HepG2 (cell line): ENCODE measurements around the gene LRRN4. TPM values are rescaled to one million over a fixed set of nuclear protein-coding genes. Genes with fewer than 3 reads are reported as not detected.
A peak's percentile ranks its signal among the peaks of the same experiment; 100 is the strongest.

Source experiments
- DDIT3 ChIP-seq: sonication (generic); formaldehyde crosslinking; IDR thresholded peaks from 2 replicates; pipeline ENCODE4 v1.4.0; 2020; ENCODE audit warnings: mild to moderate bottlenecking, missing genetic modification reagents
- NFIB ChIP-seq: sonication (generic); formaldehyde crosslinking; IDR thresholded peaks from 2 replicates; pipeline ENCODE4 v1.9.0; 2021; ENCODE audit warnings: missing genetic modification reagents, mild to moderate bottlenecking, borderline replicate concordance
- PLSCR1 ChIP-seq: sonication (generic); formaldehyde crosslinking; IDR thresholded peaks from 2 replicates; pipeline ENCODE4 v1.5.0; 2020; ENCODE audit warnings: missing genetic modification reagents, mild to moderate bottlenecking, borderline replicate concordance
- ZC3H13 ChIP-seq: sonication (generic); formaldehyde crosslinking; IDR thresholded peaks from 2 replicates; pipeline ENCODE4 v1.8.1; 2023; ENCODE audit warnings: mild to moderate bottlenecking, missing genetic modification reagents, moderate library complexity
- ZFP91 ChIP-seq: sonication (generic); formaldehyde crosslinking; IDR thresholded peaks from 2 replicates; pipeline ENCODE4 v1.9.0; 2022; ENCODE audit warnings: missing genetic modification reagents, mild to moderate bottlenecking, borderline replicate concordance
- ZFX ChIP-seq: sonication (generic); formaldehyde crosslinking; IDR thresholded peaks from 2 replicates; pipeline ENCODE4 v1.4.0; 2020; ENCODE audit warnings: mild to moderate bottlenecking, low read depth, missing genetic modification reagents, moderate library complexity
- ZNF232 ChIP-seq: sonication (generic); formaldehyde crosslinking; IDR thresholded peaks from 2 replicates; pipeline ENCODE4 v1.4.0; 2020; ENCODE audit warnings: missing genetic modification reagents, borderline replicate concordance
- ZNF510 ChIP-seq: sonication (generic); formaldehyde crosslinking; IDR thresholded peaks from 2 replicates; pipeline ENCODE4 v1.4.0; 2020; ENCODE audit warnings: low read depth, mild to moderate bottlenecking, missing genetic modification reagents
- ZNF598 ChIP-seq: sonication (generic); formaldehyde crosslinking; IDR thresholded peaks from 2 replicates; pipeline ENCODE4 v1.5.1; 2020; ENCODE audit warnings: mild to moderate bottlenecking, missing genetic modification reagents, borderline replicate concordance
- ZNF737 ChIP-seq: sonication (generic); formaldehyde crosslinking; IDR thresholded peaks from 2 replicates; pipeline ENCODE4 v1.5.0; 2020; ENCODE audit warnings: missing genetic modification reagents, mild to moderate bottlenecking, borderline replicate concordance
- polyA plus RNA-seq, 8 experiments: library from polyadenylated mRNA; depleted of rRNA in 3 of 8; stranded (reverse) in 7 of 8; unstranded in 1 of 8; fragments of >200 nt; fragmentation: Illumina TruSeq in 4 of 8; extraction: Trizol in 4 of 8; gene quantifications; 2 replicates each; pipeline versions ENCODE4 v1.2.1 to v1.2.3, GENCODE V29; 2011 to 2016; ENCODE audit warnings: low read depth in 4 of 8, missing spikeins in 1 of 8, mixed read lengths in 1 of 8; ENCODE audit not compliant: insufficient read depth in 1 of 8
- total RNA-seq, 5 experiments: library from RNA; depleted of rRNA; stranded (reverse); fragments of >200 nt; fragmentation: Illumina TruSeq; extraction: Trizol; gene quantifications; 2 replicates each; pipeline ENCODE4 v1.2.3, GENCODE V29; 2016; ENCODE audit warnings: low read depth in 1 of 5
- TF ChIP-seq, protein P1 (sequence below): sonication (generic); formaldehyde crosslinking; conservative IDR thresholded peaks from 2 replicates; pipeline ENCODE4 v1.8.1; 2023; ENCODE audit warnings: missing genetic modification reagents
- TF ChIP-seq, protein P2 (sequence below): sonication (generic); formaldehyde crosslinking; IDR thresholded peaks from 2 replicates; pipeline ENCODE4 v1.4.0; 2020; ENCODE audit warnings: missing genetic modification reagents, borderline replicate concordance
- TF ChIP-seq, protein P3 (sequence below): sonication (generic); formaldehyde crosslinking; IDR thresholded peaks from 2 replicates; pipeline ENCODE4 v1.4.0; 2020; ENCODE audit warnings: missing genetic modification reagents, borderline replicate concordance
- TF ChIP-seq, protein P4 (sequence below): sonication (generic); formaldehyde crosslinking; IDR thresholded peaks from 2 replicates; pipeline ENCODE4 v1.4.0; 2020; ENCODE audit warnings: mild to moderate bottlenecking, missing genetic modification reagents
- TF ChIP-seq, protein P5 (sequence below): sonication (generic); formaldehyde crosslinking; IDR thresholded peaks from 2 replicates; pipeline ENCODE4 v1.4.0; 2020; ENCODE audit warnings: mild to moderate bottlenecking, missing genetic modification reagents

The LRRN4 gene
- total and polyA plus RNA-seq, 2 of the 13 experiments (the other 11 are each of a cell fraction or from before 2014, with no cell fraction given): 0.15 to 0.20 TPM

- TF ChIP-seq, protein P1, sequence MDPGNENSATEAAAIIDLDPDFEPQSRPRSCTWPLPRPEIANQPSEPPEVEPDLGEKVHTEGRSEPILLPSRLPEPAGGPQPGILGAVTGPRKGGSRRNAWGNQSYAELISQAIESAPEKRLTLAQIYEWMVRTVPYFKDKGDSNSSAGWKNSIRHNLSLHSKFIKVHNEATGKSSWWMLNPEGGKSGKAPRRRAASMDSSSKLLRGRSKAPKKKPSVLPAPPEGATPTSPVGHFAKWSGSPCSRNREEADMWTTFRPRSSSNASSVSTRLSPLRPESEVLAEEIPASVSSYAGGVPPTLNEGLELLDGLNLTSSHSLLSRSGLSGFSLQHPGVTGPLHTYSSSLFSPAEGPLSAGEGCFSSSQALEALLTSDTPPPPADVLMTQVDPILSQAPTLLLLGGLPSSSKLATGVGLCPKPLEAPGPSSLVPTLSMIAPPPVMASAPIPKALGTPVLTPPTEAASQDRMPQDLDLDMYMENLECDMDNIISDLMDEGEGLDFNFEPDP (CRISPR knock-in tag): no peak
- TF ChIP-seq, protein P2, sequence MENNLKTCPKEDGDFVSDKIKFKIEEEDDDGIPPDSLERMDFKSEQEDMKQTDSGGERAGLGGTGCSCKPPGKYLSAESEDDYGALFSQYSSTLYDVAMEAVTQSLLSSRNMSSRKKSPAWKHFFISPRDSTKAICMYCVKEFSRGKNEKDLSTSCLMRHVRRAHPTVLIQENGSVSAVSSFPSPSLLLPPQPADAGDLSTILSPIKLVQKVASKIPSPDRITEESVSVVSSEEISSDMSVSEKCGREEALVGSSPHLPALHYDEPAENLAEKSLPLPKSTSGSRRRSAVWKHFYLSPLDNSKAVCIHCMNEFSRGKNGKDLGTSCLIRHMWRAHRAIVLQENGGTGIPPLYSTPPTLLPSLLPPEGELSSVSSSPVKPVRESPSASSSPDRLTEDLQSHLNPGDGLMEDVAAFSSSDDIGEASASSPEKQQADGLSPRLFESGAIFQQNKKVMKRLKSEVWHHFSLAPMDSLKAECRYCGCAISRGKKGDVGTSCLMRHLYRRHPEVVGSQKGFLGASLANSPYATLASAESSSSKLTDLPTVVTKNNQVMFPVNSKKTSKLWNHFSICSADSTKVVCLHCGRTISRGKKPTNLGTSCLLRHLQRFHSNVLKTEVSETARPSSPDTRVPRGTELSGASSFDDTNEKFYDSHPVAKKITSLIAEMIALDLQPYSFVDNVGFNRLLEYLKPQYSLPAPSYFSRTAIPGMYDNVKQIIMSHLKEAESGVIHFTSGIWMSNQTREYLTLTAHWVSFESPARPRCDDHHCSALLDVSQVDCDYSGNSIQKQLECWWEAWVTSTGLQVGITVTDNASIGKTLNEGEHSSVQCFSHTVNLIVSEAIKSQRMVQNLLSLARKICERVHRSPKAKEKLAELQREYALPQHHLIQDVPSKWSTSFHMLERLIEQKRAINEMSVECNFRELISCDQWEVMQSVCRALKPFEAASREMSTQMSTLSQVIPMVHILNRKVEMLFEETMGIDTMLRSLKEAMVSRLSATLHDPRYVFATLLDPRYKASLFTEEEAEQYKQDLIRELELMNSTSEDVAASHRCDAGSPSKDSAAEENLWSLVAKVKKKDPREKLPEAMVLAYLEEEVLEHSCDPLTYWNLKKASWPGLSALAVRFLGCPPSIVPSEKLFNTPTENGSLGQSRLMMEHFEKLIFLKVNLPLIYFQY (CRISPR knock-in tag): no peak
- TF ChIP-seq ZNF737 (CRISPR knock-in tag) (no peak), ZNF232 (no peak), ZNF510 (CRISPR knock-in tag) (no peak), NFIB (CRISPR knock-in tag) (0 out of 2 replicates have a peak, but pooled peaks have one; percentile 69), ZFP91 (CRISPR knock-in tag) (peak; percentile 34; the same call in 1 of the 2 replicates), DDIT3 (CRISPR knock-in tag) (no peak), ZFX (CRISPR knock-in tag) (no peak), ZNF598 (no peak), PLSCR1 (CRISPR knock-in tag) (no peak), ZC3H13 (peak; percentile 38)
- TF ChIP-seq, protein P3, sequence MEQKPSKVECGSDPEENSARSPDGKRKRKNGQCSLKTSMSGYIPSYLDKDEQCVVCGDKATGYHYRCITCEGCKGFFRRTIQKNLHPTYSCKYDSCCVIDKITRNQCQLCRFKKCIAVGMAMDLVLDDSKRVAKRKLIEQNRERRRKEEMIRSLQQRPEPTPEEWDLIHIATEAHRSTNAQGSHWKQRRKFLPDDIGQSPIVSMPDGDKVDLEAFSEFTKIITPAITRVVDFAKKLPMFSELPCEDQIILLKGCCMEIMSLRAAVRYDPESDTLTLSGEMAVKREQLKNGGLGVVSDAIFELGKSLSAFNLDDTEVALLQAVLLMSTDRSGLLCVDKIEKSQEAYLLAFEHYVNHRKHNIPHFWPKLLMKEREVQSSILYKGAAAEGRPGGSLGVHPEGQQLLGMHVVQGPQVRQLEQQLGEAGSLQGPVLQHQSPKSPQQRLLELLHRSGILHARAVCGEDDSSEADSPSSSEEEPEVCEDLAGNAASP (CRISPR knock-in tag): no peak
- TF ChIP-seq, protein P4, sequence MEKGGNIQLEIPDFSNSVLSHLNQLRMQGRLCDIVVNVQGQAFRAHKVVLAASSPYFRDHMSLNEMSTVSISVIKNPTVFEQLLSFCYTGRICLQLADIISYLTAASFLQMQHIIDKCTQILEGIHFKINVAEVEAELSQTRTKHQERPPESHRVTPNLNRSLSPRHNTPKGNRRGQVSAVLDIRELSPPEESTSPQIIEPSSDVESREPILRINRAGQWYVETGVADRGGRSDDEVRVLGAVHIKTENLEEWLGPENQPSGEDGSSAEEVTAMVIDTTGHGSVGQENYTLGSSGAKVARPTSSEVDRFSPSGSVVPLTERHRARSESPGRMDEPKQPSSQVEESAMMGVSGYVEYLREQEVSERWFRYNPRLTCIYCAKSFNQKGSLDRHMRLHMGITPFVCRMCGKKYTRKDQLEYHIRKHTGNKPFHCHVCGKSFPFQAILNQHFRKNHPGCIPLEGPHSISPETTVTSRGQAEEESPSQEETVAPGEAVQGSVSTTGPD (CRISPR knock-in tag): no peak
- TF ChIP-seq, protein P5, sequence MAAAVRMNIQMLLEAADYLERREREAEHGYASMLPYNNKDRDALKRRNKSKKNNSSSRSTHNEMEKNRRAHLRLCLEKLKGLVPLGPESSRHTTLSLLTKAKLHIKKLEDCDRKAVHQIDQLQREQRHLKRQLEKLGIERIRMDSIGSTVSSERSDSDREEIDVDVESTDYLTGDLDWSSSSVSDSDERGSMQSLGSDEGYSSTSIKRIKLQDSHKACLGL: no peak
Measured at GRCh38 chr20:6040958-6041807, 12.7 kb downstream of the LRRN4 start (continued).
